ENCODE data around the gene TVP23A. TPM values are rescaled to one million over a fixed set of nuclear protein-coding genes. Genes with fewer than 3 reads are reported as not detected.

The TVP23A gene
- total RNA-seq, 1 donor from 2014 or later: 2.5 TPM

GRCh38 chr16:10840703-10841102 is 22.1 kb upstream of the TVP23A start:
- no peak overlapping the region for H3K27ac Mint-ChIP-seq
- H3K27me3 Mint-ChIP-seq: peaks cover 19% of the 10 kb centered on the region
- H3K36me3 Mint-ChIP-seq: no peaks in the 10 kb centered on the region
- TF ChIP-seq, protein P1, sequence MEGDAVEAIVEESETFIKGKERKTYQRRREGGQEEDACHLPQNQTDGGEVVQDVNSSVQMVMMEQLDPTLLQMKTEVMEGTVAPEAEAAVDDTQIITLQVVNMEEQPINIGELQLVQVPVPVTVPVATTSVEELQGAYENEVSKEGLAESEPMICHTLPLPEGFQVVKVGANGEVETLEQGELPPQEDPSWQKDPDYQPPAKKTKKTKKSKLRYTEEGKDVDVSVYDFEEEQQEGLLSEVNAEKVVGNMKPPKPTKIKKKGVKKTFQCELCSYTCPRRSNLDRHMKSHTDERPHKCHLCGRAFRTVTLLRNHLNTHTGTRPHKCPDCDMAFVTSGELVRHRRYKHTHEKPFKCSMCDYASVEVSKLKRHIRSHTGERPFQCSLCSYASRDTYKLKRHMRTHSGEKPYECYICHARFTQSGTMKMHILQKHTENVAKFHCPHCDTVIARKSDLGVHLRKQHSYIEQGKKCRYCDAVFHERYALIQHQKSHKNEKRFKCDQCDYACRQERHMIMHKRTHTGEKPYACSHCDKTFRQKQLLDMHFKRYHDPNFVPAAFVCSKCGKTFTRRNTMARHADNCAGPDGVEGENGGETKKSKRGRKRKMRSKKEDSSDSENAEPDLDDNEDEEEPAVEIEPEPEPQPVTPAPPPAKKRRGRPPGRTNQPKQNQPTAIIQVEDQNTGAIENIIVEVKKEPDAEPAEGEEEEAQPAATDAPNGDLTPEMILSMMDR (conservative IDR thresholded peaks at IDR 0.05): no peak
- H3K4me1 Mint-ChIP-seq (ENCODE audit: unreplicated experiment): no peaks in the 10 kb centered on the region
- H3K4me3 Mint-ChIP-seq: no peak overlapping the region
- no peak for DNase-seq (ENCODE audit: extremely low spot score, unreplicated experiment)
- no peaks in the 10 kb centered on the region for H3K9me3 Mint-ChIP-seq

GRCh38 chr16:10839279-10839666 is 20.7 kb upstream of the TVP23A start:
- H3K4me1 Mint-ChIP-seq (ENCODE audit: unreplicated experiment): no peaks in the 10 kb centered on the region
- no peak for DNase-seq (ENCODE audit: extremely low spot score, unreplicated experiment)
- H3K27me3 Mint-ChIP-seq: peaks cover 24% of the 10 kb centered on the region
- TF ChIP-seq, protein P1 (conservative IDR thresholded peaks at IDR 0.05): no peak
- H3K36me3 Mint-ChIP-seq: no peaks in the 10 kb centered on the region
- no peak overlapping the region for H3K4me3 Mint-ChIP-seq
- H3K9me3 Mint-ChIP-seq: no peaks in the 10 kb centered on the region
- no peak overlapping the region for H3K27ac Mint-ChIP-seq

DNA sequence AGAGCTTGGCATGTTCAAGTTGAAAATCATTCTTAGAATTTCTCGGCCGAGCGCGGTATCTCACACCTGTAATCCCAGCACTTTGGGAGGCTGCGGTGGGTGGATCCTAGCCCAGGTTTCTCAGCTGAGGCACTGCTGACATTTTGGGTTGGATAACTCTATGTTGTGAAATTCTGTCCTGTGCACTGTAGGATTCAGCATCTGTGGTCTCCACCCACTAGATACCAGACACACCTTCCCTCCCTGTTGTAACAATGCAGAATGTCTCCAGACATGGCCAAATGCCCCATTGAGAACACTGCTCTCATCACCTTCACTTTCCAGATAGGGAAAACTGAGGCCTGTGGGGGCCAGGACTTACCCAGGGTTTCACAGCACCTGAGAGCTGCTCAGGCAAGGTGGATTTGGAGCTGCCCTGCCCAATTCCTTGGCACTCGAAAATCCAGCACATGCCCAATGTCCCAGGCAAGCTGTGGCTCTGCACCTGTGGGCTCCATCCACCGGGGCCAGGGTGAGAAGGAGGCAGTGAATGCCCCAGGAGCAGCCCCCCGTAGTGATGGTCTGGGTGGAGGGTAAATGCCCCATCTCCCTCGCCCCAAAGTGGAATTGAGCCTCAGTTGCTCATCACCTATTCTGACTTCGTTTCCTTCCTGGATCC is 20.2 kb upstream of the TVP23A start:
- Mint-ChIP-seq H3K4me1 (ENCODE audit: unreplicated experiment) (no peaks in the 10 kb centered on the region), H3K27me3 (peaks cover 26% of the 10 kb centered on the region), H3K27ac (no peak overlapping the region), H3K4me3 (no peak overlapping the region), H3K36me3 (no peaks in the 10 kb centered on the region), H3K9me3 (no peaks in the 10 kb centered on the region)
- DNase-seq (ENCODE audit: extremely low spot score, unreplicated experiment): no peak
- TF ChIP-seq, protein P1 (conservative IDR thresholded peaks at IDR 0.05): no peak

- TF ChIP-seq, protein P1 (conservative IDR thresholded peaks at IDR 0.05): no peak
- peaks cover 26% of the 10 kb centered on the region for H3K27me3 Mint-ChIP-seq
- no peaks in the 10 kb centered on the region for H3K9me3 Mint-ChIP-seq
- DNase-seq (ENCODE audit: extremely low spot score, unreplicated experiment): no peak
- H3K4me3 Mint-ChIP-seq: no peak overlapping the region
- no peaks in the 10 kb centered on the region for H3K36me3 Mint-ChIP-seq
- H3K27ac Mint-ChIP-seq: no peak overlapping the region
- no peaks in the 10 kb centered on the region for H3K4me1 Mint-ChIP-seq (ENCODE audit: unreplicated experiment)
Measured at GRCh38 chr16:10836174-10836853, 17.7 kb upstream of the TVP23A start.

GRCh38 chr16:10835281-10835931 is 16.8 kb upstream of the TVP23A start:
- Mint-ChIP-seq H3K4me3 (no peak overlapping the region), H3K27ac (no peak overlapping the region), H3K36me3 (no peaks in the 10 kb centered on the region), H3K27me3 (peaks cover 18% of the 10 kb centered on the region), H3K4me1 (ENCODE audit: unreplicated experiment) (no peaks in the 10 kb centered on the region), H3K9me3 (no peaks in the 10 kb centered on the region)
- TF ChIP-seq, protein P1 (conservative IDR thresholded peaks at IDR 0.05): no peak
- no peak for DNase-seq (ENCODE audit: extremely low spot score, unreplicated experiment)

All from type B pancreatic cell (in vitro differentiated cells).